ENCODE measurements around the gene CEP89. TPM values are rescaled to one million over a fixed set of nuclear protein-coding genes. Genes with fewer than 3 reads are reported as not detected.

Gene CEP89
- total RNA-seq, 2 experiments from 2014 or later: 21.0 to 27.2 TPM

DNA sequence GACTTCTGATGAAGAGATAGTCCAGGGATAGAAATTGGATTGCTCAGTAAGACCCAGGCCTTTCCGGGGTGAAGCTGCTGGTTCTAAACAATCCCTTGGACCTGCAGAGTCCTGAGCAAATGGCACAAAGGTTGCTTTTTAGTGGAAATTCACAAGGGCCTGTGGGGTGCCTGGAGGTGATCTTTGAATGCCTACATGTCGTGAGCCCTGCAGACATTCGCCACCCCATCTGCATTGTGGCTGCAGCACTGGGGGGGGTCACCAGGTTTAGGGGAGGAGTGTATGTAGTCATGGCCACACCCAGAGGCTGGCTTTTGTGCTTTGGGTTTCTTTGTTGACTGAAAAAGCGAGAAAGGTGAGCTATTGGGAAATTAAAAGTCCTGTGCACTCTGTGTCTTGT is 143.6 kb downstream of the CEP89 start:
- no peaks in the 10 kb centered on the region for H3K9me3 Mint-ChIP-seq
- DNase-seq (no peak), ATAC-seq (ENCODE audit: low read depth) (no peak)
- peaks cover 1% of the 10 kb centered on the region for H3K4me1 Mint-ChIP-seq
- POLR2A ChIA-PET: no interaction called here
- H3K36me3 Mint-ChIP-seq: no peaks in the 10 kb centered on the region
- peaks cover 12% of the 10 kb centered on the region for H3K27me3 Mint-ChIP-seq
- H3K27ac Mint-ChIP-seq: no peak overlapping the region
- no peak overlapping the region for H3K4me3 Mint-ChIP-seq

Other genes starting within 250 kb of the CEP89 start
- gene SLC7A9, start 102.2 kb downstream of the CEP89 start, total RNA-seq: under 1 TPM; 0.23 to 0.42 TPM
- 1 to 10 TPM; 6.3 to 7.0 TPM for gene FAAP24, start 284 bp upstream of the CEP89 start, total RNA-seq
- gene RHPN2, start 92.9 kb upstream of the CEP89 start, total RNA-seq: 1 to 10 TPM; 1.6 to 1.8 TPM
- 10 to 100 TPM; 14.0 to 14.7 TPM for gene GPATCH1, start 109.2 kb upstream of the CEP89 start, total RNA-seq
- gene WDR88, start 160.2 kb upstream of the CEP89 start, total RNA-seq: not detected
- gene LRP3, start 222.4 kb upstream of the CEP89 start, total RNA-seq: under 1 TPM; 0.14 to 0.43 TPM

Measured in activated naive CD8-positive, alpha-beta T cell treated with anti-CD3 and anti-CD28 coated beads, Interleukin-2, amount 10 ng/mL, durations not matched to agents 7 days and 5 days (primary cell).